SK-N-MC (cell line): ENCODE results near the gene TTI1.

Experiments
- DNase-seq: peaks from one replicate; pipeline ENCODE4 v3.0.0-alpha.2; 2011; ENCODE audit warnings: low read depth, low spot score
- H3K27ac ChIP-seq: fragments of 200-600 bp; sonication (generic); 2 replicates; pipeline ENCODE4 v1.5.1; 2016; ENCODE audit warnings: mixed run types
- H3K36me3 ChIP-seq: fragments of 200-600 bp; sonication (generic); 2 replicates; pipeline ENCODE4 v1.6.1; 2017; ENCODE audit warnings: antibody characterized with exemption, low read length, mixed read lengths; ENCODE audit not compliant: insufficient read depth
- H3K4me3 ChIP-seq: fragments of 200-600 bp; sonication (generic); 2 replicates; pipeline ENCODE4 v1.5.1; 2016
- H3K9ac ChIP-seq: fragments of 200-600 bp; sonication (generic); 2 replicates; pipeline ENCODE4 v1.8.0; 2017; ENCODE audit warnings: mixed run types, mixed read lengths; ENCODE audit not compliant: insufficient read length
- H3K9me3 ChIP-seq: fragments of 200-600 bp; sonication (generic); 2 replicates; pipeline ENCODE4 v1.6.1; 2017; ENCODE audit warnings: low read depth, mild to moderate bottlenecking, antibody characterized with exemption, low read length, moderate library complexity, mixed read lengths
- EZH2 ChIP-seq: fragments of 200-600 bp; sonication (generic); IDR thresholded peaks from one replicate; pipeline ENCODE4 v1.6.1; 2017; ENCODE audit warnings: antibody characterized with exemption
- FOXP2 ChIP-seq: optimal IDR thresholded peaks from 2 replicates; pipeline ENCODE3; 2011; ENCODE audit warnings: mild to moderate bottlenecking, moderate library complexity; ENCODE audit not compliant: insufficient read depth; ENCODE audit errors: extremely low read length, control extremely low read depth
- POLR2AphosphoS5 ChIP-seq: IDR thresholded peaks from 2 replicates; pipeline ENCODE4 v1.6.1; 2012; ENCODE audit warnings: mild to moderate bottlenecking, low read depth, low read length, borderline replicate concordance

Gene TTI1

GRCh38 chr20:38033330-38034107, at the start of gene TTI1, which contains the start of gene RPRD1B:
Gene TTI1, minus strand, starts transcription at chr20:38033456. Its CDS starts 19,640 bp downstream, at chr20:38013816.
Gene RPRD1B, plus strand, starts transcription at chr20:38033746. Its CDS starts 202 bp downstream, at chr20:38033948.
- peak within 1 kb of the TSS; percentile 99 for H3K4me3 ChIP-seq
- H3K27ac ChIP-seq, result peak within 1 kb of the TSS; percentile 91
- peak; percentile 90 for TF ChIP-seq POLR2AphosphoS5
- peak; percentile 55 for TF ChIP-seq FOXP2
- TF ChIP-seq EZH2, result no peak
- peak; percentile 55 for DNase-seq
- H3K9ac ChIP-seq, result peak within 1 kb of the TSS; percentile 98
- no peaks in the 10 kb centered on the region for H3K9me3 ChIP-seq
- peaks cover 73% of the 10 kb centered on the region for H3K36me3 ChIP-seq

GRCh38 chr20:38082894-38083293, 49.6 kb upstream of the TTI1 start:
- peaks cover 84% of the 10 kb centered on the region for H3K36me3 ChIP-seq
- no peaks in the 10 kb centered on the region for H3K9me3 ChIP-seq
- TF ChIP-seq EZH2 (no peak), POLR2AphosphoS5 (no peak), FOXP2 (no peak)
- no peak overlapping the region for H3K27ac ChIP-seq
- H3K9ac ChIP-seq, result no peak overlapping the region
- no peak overlapping the region for H3K4me3 ChIP-seq
- DNase-seq, result no peak

- TF ChIP-seq EZH2 (no peak), POLR2AphosphoS5 (no peak), FOXP2 (no peak)
- Histone ChIP-seq H3K4me3 (no peak overlapping the region), H3K27ac (no peak overlapping the region), H3K9me3 (no peaks in the 10 kb centered on the region), H3K9ac (no peak overlapping the region), H3K36me3 (peaks cover 87% of the 10 kb centered on the region)
- DNase-seq, result no peak
Observed at GRCh38 chr20:38081575-38081974, 48.3 kb upstream of the TTI1 start.

GRCh38 chr20:38079353-38079752, 46.1 kb upstream of the TTI1 start:
- no peak overlapping the region for H3K27ac ChIP-seq
- no peak overlapping the region for H3K9ac ChIP-seq
- DNase-seq, result no peak
- no peak overlapping the region for H3K4me3 ChIP-seq
- no peaks in the 10 kb centered on the region for H3K9me3 ChIP-seq
- no peak for TF ChIP-seq FOXP2
- no peak for TF ChIP-seq EZH2
- no peak for TF ChIP-seq POLR2AphosphoS5
- peaks cover 70% of the 10 kb centered on the region for H3K36me3 ChIP-seq

- no peak overlapping the region for H3K4me3 ChIP-seq
- H3K27ac ChIP-seq, result no peak overlapping the region
- H3K9me3 ChIP-seq, result no peaks in the 10 kb centered on the region
- no peak overlapping the region for H3K9ac ChIP-seq
- peaks cover 65% of the 10 kb centered on the region for H3K36me3 ChIP-seq
- TF ChIP-seq FOXP2 (no peak), POLR2AphosphoS5 (no peak)
- no peak for DNase-seq
Observed at GRCh38 chr20:38078084-38078483, 44.8 kb upstream of the TTI1 start.

GRCh38 chr20:38076548-38076947, 43.3 kb upstream of the TTI1 start:
- H3K27ac ChIP-seq, result no peak overlapping the region
- no peaks in the 10 kb centered on the region for H3K9me3 ChIP-seq
- DNase-seq, result no peak
- no peak overlapping the region for H3K4me3 ChIP-seq
- H3K36me3 ChIP-seq, result peaks cover 72% of the 10 kb centered on the region
- TF ChIP-seq EZH2 (no peak), POLR2AphosphoS5 (no peak), FOXP2 (no peak)
- H3K9ac ChIP-seq, result no peak overlapping the region

- Histone ChIP-seq H3K27ac (no peak overlapping the region), H3K36me3 (peaks cover 74% of the 10 kb centered on the region)
Observed at GRCh38 chr20:38075161-38075998, 42.1 kb upstream of the TTI1 start.

GRCh38 chr20:38073307-38074071, 40.2 kb upstream of the TTI1 start:
- peak; percentile 45 for DNase-seq
- H3K9ac ChIP-seq, result no peak overlapping the region
- no peak for TF ChIP-seq POLR2AphosphoS5
- TF ChIP-seq FOXP2, result no peak
- TF ChIP-seq EZH2, result no peak
- H3K4me3 ChIP-seq, result no peak overlapping the region
- no peak overlapping the region for H3K27ac ChIP-seq
- H3K9me3 ChIP-seq, result no peaks in the 10 kb centered on the region
- H3K36me3 ChIP-seq, result peaks cover 74% of the 10 kb centered on the region

More at GRCh38 chr20:38075161-38075998, 42.1 kb upstream of the TTI1 start:
- no peak for DNase-seq
- Histone ChIP-seq H3K4me3 (no peak overlapping the region), H3K9me3 (no peaks in the 10 kb centered on the region), H3K9ac (peak overlapping the region; percentile 13)
- TF ChIP-seq POLR2AphosphoS5 (no peak), EZH2 (no peak), FOXP2 (no peak)
